LNCAP (cell line): ENCODE measurements around the gene KCNJ10.

ENCODE experiments used
- CTCF ChIP-seq: fragments of 450-650 bp; IDR thresholded peaks from 2 replicates; pipeline ENCODE4 v1.5.1; 2017; ENCODE audit warnings: mild to moderate bottlenecking

Gene KCNJ10

GRCh38 chr1:160069460-160070231, at the start of gene KCNJ10:
Gene KCNJ10, minus strand, starts transcription at chr1:160070160. Its CDS starts 27,628 bp downstream, at chr1:160042532.
- TF ChIP-seq CTCF, result no peak

- no peak for TF ChIP-seq CTCF
These were observed 49.0 kb upstream of the KCNJ10 start for GRCh38 chr1:160118928-160119327.

- no peak for TF ChIP-seq CTCF
These were observed 47.8 kb upstream of the KCNJ10 start for GRCh38 chr1:160117709-160118183.

- no peak for TF ChIP-seq CTCF
These were observed 47.3 kb upstream of the KCNJ10 start for GRCh38 chr1:160117300-160117699.

- no peak for TF ChIP-seq CTCF
These were observed 46.6 kb upstream of the KCNJ10 start for GRCh38 chr1:160116283-160117147.

GRCh38 chr1:160115545-160116282, 45.8 kb upstream of the KCNJ10 start, which contains the start of gene ATP1A2:
Gene ATP1A2, plus strand, starts transcription at chr1:160115759. Its CDS starts 103 bp downstream, at chr1:160115862.
- no peak for TF ChIP-seq CTCF

GRCh38 chr1:160114085-160114484, 44.1 kb upstream of the KCNJ10 start:
- no peak for TF ChIP-seq CTCF
